GM19240 (cell line): ENCODE data around the gene PRRG2.
A peak's percentile ranks its signal among the peaks of the same experiment; 100 is the strongest.

ENCODE experiments used
- DNase-seq: peaks from one replicate; pipeline ENCODE4 v3.0.0; 2011; ENCODE audit warnings: low spot score; ENCODE audit not compliant: insufficient read length

The PRRG2 gene

GRCh38 chr19:49637821-49638738 is 57.0 kb downstream of the PRRG2 start:
- DNase-seq, result no peak

- DNase-seq, result no peak
These were observed 58.4 kb downstream of the PRRG2 start for GRCh38 chr19:49639401-49640112.

- peak; percentile 93 for DNase-seq
These were observed 59.2 kb downstream of the PRRG2 start, which contains the start of gene RRAS for GRCh38 chr19:49640113-49640898. TSS of gene RRAS (minus strand) at chr19:49640143. CDS start at chr19:49640098, 45 bp downstream.
